Measurements from ENCODE around the gene ABITRAM.

- no peak for TF ChIP-seq POLR2A (IDR thresholded peaks at IDR 0.05)
- no peak for TF ChIP-seq CTCF (IDR thresholded peaks at IDR 0.05)
Observed at GRCh38 chr9:108972626-108973209, 38.5 kb downstream of the ABITRAM start.
